ENCODE measurements around the gene NKX6-2. TPM values are rescaled to one million over a fixed set of nuclear protein-coding genes. Genes with fewer than 3 reads are reported as not detected.

Gene NKX6-2
- total and polyA plus RNA-seq, 2 experiments from 2014 or later, result 0.03 to 5.0 TPM

DNA sequence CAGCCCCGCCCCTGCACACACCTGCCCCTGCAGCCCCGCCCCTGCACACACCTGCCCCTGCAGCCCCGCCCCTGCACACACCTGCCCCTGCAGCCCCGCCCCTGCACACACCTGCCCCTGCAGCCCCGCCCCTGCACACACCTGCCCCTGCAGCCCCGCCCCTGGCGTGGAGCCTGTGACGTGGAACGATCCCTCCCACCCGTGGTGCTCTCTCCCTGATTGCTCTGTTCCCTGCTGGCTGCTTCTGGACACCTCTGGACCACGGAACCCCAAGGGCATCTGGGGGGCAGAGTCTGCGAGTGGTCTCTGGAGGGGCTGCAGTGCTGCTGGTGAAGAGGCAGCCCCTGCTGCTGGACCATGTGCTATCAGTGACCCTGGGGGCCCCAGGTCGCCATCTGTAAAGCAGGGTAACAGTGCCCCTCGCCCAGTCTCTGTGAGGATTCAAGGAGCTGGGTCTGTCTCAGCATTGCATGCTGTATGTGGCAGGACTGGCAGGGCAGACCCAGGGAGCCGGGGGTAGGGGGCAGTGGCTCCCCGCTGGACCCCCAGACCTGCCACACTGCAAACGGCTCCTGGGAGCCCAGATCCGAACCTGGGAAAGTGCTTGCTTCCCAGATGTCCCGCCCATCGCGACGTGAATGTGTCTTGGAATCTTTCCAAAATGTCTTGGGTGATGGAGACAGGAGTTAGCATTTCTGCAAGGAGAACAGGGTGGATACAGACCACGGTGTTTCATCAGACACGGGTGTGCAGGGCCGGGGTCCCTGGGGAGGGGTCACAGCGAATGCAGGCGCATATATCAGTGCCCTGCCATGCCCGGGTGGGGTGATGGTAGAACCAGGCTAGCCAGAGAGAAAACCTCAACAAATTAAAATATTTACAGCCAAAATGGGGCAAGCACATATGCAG, 27.9 kb upstream of the NKX6-2 start:
- H3K9me3 ChIP-seq (ENCODE audit: low read depth), result no peaks in the 10 kb centered on the region
- H3K9me2 ChIP-seq (replicated peaks; ENCODE audit: insufficient read depth), result no peaks in the 10 kb centered on the region
- no peak for DNase-seq (ENCODE audit: low spot score)
- H4K20me1 ChIP-seq (ENCODE audit: insufficient read depth, poor library complexity, severe bottlenecking), result no peaks in the 10 kb centered on the region
- no peak overlapping the region for H2AFZ ChIP-seq
- H3K36me3 ChIP-seq (replicated peaks; ENCODE audit: insufficient read depth, low read depth), result no peaks in the 10 kb centered on the region
- no peak overlapping the region for H3K4me2 ChIP-seq
- WGBS (ENCODE audit: low lambda C conversion rate, missing lambda C conversion rate), result 86% methylated on average over 21 of the region's 28 CpGs
- no peak overlapping the region for H3K4me3 ChIP-seq
- H3K27me3 ChIP-seq, result no peaks in the 10 kb centered on the region
- no peaks in the 10 kb centered on the region for H3K4me1 ChIP-seq (ENCODE audit: insufficient read depth)
- no peaks in the 10 kb centered on the region for H3K79me2 ChIP-seq
- TF ChIP-seq EZH2phosphoT487 (IDR thresholded peaks at IDR 0.05; ENCODE audit: low read depth, severe bottlenecking, unreplicated experiment) (no peak), CTCF (IDR thresholded peaks at IDR 0.05; ENCODE audit: poor library complexity) (no peak), EZH2 (IDR thresholded peaks at IDR 0.05; ENCODE audit: borderline replicate concordance) (no peak)
- no peak overlapping the region for H3K27ac ChIP-seq

DNA sequence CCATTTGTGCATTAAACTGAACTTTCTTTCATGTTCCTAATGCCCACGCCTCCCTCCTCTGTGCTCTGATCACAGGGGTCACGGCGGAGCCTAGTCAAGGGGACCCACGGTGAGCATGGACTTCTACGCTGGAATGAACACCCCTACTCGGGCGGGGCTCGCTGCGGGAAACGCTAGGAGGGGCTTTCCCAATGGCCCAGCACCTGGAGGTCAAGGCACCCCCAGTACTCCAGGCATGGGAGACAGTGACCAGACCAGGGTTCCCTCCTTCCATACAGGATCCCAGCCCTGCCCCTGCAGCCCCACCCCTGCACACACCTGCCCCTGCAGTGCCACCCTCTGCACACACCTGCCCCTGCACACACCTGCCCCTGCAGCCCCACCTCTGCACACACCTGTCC, 27.1 kb upstream of the NKX6-2 start:
- Histone ChIP-seq H3K27me3 (no peaks in the 10 kb centered on the region), H3K9me3 (ENCODE audit: low read depth) (no peaks in the 10 kb centered on the region), H2AFZ (no peak overlapping the region), H3K36me3 (replicated peaks; ENCODE audit: insufficient read depth, low read depth) (no peaks in the 10 kb centered on the region), H3K27ac (no peak overlapping the region), H3K4me3 (no peak overlapping the region), H4K20me1 (ENCODE audit: insufficient read depth, poor library complexity, severe bottlenecking) (no peaks in the 10 kb centered on the region), H3K4me2 (no peak overlapping the region), H3K79me2 (no peaks in the 10 kb centered on the region), H3K4me1 (ENCODE audit: insufficient read depth) (peaks cover 3% of the 10 kb centered on the region), H3K9me2 (replicated peaks; ENCODE audit: insufficient read depth) (no peaks in the 10 kb centered on the region)
- WGBS (ENCODE audit: low lambda C conversion rate, missing lambda C conversion rate), result 90% methylated on average over 5 of the region's 10 CpGs
- DNase-seq (ENCODE audit: low spot score), result no peak
- no peak for TF ChIP-seq EZH2 (IDR thresholded peaks at IDR 0.05; ENCODE audit: borderline replicate concordance)
- no peak for TF ChIP-seq EZH2phosphoT487 (IDR thresholded peaks at IDR 0.05; ENCODE audit: low read depth, severe bottlenecking, unreplicated experiment)
- no peak for TF ChIP-seq CTCF (IDR thresholded peaks at IDR 0.05; ENCODE audit: poor library complexity)

DNA sequence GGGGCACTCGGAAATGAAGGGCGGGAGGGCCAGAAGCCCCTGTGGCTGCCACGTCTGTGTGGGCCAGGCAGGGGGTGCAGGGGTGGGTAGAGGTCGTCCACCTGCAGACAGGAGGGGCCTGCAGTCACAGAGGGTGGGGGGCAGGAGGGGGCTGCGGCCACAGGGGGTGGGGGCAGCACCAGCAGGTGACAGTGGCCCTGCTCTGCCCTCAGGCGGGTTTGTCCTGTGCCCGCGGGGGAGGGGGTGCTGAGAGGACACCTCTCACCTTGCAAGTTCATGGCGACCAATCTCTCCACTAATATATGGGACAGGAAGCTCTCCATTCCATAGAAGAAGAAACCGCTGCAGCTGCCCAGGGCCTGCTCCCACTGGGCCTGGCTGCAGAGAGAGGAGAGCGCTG, 26.6 kb upstream of the NKX6-2 start:
- Histone ChIP-seq H3K79me2 (no peaks in the 10 kb centered on the region), H3K27me3 (no peaks in the 10 kb centered on the region), H4K20me1 (ENCODE audit: insufficient read depth, poor library complexity, severe bottlenecking) (no peaks in the 10 kb centered on the region), H3K9me3 (ENCODE audit: low read depth) (no peaks in the 10 kb centered on the region), H3K27ac (no peak overlapping the region), H3K9me2 (replicated peaks; ENCODE audit: insufficient read depth) (no peaks in the 10 kb centered on the region), H3K36me3 (replicated peaks; ENCODE audit: insufficient read depth, low read depth) (no peaks in the 10 kb centered on the region), H3K4me2 (no peak overlapping the region), H3K4me1 (ENCODE audit: insufficient read depth) (peaks cover 3% of the 10 kb centered on the region), H3K4me3 (no peak overlapping the region), H2AFZ (no peak overlapping the region)
- no peak for DNase-seq (ENCODE audit: low spot score)
- TF ChIP-seq EZH2phosphoT487 (IDR thresholded peaks at IDR 0.05; ENCODE audit: low read depth, severe bottlenecking, unreplicated experiment) (no peak), EZH2 (IDR thresholded peaks at IDR 0.05; ENCODE audit: borderline replicate concordance) (no peak), CTCF (IDR thresholded peaks at IDR 0.05; ENCODE audit: poor library complexity) (no peak)
- WGBS (ENCODE audit: low lambda C conversion rate, missing lambda C conversion rate), result 92% methylated on average over 8 of the region's 11 CpGs
